IPS-NIHi7 (cell line): ENCODE results near the gene CTPS2.
"Not testable (repeated sequence)": the region's sequence is repeated elsewhere in the genome, so short reads cannot be mapped to it uniquely, and the experiment has no call there.

ENCODE experiments used
- DNase-seq: peaks from one replicate; pipeline ENCODE4 v3.0.0; 2012; ENCODE audit warnings: mixed read lengths; ENCODE audit errors: extremely low spot score

CTPS2 gene

DNA sequence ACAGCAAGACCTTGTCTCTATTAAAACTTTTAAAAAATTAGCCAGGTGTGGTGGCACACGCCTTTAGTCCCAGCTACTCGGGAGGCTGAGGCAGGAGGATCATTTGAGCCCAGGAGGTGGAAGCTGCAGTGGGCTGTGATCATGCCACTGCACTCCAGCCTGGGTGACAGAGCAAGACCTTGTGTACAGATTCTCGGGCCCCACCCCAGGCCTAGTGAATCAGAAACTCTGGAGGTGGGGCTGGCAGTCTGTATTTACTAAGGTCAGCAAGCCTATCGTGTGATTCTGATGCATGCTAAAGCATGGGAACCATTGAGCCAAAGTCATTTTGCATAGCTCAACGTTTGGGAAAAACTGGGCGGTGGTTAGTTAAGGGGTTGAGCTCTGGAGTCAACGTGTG, 59.0 kb downstream of the CTPS2 start:
- no peak for DNase-seq

DNA sequence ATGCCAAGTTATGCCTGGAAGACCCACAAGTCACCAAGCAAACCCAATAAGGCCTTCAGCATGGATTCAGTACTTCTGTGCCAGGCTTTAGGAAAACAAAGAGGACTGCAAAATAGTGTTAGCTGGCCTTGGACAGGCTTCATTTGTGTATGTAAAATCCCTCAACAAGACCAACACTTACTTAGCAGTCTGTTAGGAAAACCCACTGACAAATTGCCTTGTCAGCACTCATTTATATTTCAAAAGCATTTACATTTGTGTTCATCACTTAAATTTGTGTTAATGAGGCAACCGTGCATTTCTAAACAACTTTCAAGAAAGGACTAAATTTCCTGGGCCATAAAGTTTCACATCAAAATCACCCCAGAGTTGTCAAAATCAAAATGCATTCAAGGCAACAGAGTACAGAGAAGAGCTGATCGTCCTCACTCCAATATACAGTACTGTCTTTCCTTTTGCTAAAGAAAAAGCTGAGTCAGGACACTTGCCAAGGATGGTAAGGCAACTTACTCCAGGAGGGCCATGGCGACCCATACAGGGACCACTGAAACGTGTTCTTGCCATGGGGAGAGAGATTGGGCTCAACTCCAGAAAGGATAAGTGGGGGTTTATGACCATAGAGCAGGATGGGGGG, 61.0 kb downstream of the CTPS2 start:
- DNase-seq: no peak

DNA sequence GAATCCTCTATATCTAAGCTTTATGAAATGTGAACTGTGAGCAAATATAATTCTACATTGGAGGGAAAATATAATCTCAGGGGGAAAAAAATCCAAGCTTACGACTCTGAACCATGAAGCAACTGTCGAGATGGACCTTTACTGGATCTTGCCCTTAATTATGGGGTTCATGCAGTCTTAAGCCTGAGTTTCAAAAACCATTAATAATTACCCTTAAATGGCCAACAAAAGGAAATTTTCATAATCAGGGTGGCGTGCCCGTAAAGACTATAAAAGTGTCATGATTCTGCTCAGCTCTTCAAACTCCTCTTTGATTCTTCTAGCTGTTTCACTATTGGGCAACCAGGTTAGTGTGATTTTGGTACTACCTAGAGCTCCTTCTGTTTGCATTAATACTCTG, 62.6 kb downstream of the CTPS2 start, which contains the start of gene S100G:
Gene S100G, plus strand, starts transcription at position 301 of the 400 bp plus-strand sequence. CDS start 849 bp downstream, outside the sequence.
- DNase-seq: no peak

DNA sequence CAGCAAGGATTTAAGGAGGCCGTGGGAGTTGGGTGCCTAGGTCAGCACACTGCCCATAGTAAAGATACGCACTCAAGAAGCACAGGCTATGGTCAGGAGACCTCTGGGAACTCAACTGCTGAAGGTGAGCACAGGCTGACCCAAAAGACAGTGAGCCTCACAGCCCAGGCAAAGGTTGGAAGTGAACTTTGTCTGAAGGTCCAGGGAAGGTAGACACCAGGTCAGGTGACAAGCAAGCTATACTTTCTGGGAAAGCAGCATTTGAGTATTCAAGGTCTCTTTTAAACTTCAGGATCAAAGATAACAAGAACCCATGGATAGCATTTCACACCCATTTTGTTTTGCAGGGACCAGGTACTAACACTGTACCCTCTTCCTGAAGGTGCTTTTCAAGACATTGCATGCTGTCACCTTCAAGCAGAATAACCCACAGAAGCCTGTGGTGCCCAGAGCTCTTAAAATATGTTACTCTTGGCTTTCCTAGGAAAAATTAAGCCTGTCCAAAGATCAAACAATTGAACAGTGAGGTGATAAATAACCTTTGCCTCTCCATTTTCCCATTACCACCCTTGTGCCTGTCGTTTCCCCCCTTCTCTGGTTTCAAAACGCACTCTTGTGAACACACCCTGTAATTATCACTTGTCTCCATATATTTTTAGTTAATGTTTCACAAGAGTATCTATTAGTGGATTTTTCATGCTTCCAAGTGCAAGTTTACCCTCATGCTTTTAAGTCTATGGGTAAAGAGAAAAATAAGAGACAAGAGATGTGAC, 65.9 kb downstream of the CTPS2 start:
- no peak for DNase-seq

DNA sequence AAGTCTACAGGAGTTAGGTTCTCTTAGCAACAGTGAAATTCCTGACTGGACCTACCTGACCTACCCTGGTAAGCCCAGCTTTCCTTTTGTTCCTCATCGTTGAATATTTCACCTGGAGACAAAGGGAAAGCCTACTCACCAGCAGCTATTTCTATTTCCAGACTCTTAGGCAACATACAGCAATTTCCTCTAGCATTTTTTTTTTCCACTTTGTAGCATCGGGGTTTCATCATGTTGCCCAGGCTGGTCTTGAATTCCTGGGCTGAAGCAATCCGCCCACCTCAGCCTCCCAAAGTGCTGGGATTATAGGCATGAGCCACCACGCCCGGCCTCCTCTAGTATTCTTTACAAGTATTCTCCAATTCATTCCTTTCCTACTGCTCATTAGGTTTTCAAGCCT, 69.3 kb downstream of the CTPS2 start:
- DNase-seq: no peak

DNA sequence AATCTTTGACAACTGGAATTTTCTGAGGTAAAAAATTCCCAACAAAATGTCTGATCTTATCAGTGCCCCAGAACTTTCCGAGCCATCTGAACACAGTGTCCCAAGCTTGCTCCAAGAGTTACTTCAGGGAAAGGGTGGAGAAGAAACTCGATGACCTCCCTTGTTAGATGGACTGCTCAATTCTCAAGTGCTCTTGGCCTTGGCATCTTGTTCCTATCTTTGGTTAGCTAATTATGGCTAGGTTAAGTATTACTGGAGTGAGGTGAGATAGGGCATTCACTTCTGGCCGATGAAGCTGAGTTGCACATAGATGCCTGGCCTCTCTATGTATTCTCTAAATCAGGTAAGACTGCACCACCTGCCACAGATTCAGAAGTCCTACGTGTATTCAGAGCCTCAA, 71.6 kb downstream of the CTPS2 start:
- DNase-seq: no peak

DNA sequence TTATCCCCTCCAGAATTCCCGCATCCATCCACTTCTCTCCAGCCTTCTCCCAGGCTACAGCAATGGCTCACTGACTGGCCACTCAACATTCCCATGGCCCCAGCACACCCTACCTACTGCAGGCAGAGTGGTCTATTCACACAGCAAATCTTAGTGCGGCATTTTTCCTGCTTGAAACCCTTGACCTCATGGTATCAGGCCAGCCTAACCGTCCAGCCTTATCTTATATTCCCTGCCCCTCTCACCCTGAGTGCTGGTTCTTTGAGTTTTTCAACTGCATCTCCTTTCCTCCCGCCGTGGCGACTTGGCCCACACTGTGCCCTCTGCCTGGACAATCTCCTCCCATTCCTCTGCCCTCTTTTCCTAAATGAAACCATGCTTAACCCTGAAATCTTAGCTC, 72.5 kb downstream of the CTPS2 start:
- DNase-seq: no peak

DNA sequence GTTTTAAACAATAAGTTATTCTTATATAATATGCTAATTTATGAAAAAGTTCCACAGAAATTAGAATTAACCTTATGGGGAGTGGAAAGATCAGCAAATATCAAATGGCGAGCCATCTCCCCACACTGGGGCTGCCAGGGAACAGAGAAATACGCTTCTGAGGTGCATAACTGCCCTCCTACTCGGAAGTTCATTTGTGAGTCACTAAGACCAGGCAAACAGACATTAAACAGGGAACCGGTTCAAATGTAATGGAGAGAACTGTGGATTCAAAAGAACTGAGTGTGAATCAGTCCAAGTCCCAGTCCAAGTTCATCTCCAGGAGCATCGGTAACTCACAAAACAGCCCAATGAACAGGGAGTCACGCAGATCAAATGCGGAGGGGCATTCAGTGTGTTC, 73.9 kb downstream of the CTPS2 start:
- no peak for DNase-seq

DNA sequence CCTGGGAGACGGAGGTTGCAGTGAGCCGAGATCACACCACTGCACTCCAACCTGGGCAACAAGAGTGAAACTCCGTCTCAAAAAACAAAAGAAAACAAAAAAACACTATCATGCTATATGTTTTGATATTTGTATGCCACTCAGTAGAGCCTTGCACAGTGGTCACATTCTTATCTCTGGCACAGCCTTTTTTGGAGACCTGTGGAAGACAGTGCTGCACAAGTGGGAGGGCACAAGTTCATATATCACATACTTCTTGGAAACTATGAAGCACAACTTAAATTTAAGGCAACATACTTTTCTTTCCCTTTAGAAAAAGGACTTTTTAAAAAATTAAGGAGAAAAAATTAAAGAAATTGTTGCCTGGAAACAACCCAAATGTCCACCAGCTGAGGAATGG, 76.9 kb downstream of the CTPS2 start:
- DNase-seq: no peak

DNA sequence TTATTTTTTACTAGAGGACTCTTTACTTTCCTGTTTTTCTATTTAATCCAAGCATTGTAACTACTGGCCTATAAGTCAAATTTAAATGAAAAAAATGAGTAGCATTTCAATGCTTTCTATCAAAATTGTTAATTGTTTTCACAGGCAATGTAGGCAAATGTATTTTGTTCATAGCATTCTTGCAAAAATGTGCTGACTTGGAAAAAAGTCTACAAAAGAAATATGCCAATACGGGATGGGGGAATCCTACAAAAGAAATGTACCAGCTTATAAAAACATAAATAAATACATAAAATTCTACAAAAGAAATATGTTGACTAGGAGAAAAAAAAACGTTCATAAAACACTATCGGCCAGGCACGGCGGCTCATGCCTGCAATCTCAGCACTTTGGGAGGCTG, 77.4 kb downstream of the CTPS2 start:
- no peak for DNase-seq

DNA sequence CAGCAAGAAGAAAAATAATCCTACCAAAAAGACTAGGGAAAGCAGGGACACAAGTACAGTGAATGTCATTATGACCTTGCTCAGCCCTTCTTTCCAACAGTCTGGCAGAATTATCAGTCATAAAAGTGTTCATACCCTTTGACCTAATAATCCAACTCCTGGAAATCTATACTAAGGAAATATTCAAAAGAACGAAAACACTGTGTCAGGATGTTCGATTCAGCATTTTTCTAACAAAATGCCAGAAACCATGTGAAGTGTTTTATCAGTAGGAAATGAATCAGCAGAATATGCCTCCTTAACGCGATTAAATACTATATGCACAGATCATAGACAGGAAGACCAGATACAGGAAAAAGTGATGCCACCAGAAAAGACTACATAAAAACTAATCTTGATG, 78.7 kb downstream of the CTPS2 start:
- DNase-seq: no peak

DNA sequence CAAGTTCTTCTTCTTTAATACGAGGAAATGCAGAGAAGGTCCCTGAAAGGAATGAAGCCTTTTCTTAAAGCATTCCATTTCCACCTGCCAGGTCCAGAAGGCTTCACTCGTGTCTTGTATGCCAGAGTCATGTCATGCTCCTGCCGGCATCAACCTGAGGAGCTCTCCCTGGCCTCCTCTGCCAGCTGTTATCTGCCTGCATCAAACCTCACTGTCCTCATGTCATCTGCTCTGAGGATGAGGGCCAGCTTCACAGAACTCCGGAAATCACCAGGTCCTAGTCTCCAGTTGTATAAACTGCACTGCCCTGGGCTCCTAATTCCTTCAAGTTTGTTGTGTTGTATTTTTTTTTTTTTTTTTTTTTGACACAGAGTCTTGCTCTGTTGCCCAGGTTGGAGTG, 82.6 kb downstream of the CTPS2 start:
- no peak for DNase-seq

DNA sequence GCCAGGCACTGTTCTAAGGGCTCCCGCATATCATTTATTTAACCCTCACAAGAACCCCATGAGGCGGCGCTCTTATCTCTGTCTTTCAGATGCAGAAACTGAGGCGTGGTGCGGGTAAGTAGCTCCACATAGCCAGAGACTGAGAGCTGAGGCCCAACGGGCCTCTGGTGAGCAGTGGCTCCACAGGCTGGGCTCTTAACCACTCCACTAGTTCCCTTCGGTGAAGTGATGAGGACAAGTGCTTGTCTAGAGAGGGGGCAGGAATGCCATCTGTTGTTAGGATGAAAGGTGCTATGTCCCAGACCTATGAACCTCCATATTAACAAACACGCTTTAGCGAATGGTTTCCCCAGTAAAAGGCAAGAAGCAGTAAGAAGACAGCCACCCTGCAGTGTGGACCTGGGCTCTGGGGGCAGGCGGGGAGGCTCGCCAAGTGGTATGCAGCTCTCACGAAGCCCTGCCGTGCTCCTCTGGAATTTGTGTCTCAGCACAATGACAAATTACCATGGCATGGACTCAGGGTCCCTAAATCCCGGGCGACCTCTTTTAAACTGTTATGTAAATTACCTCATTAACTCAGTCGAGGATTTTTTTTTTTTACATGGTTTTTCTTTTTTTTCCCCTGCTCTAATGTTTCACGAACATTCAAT, 83.4 kb downstream of the CTPS2 start:
- DNase-seq: peak; percentile 70

DNA sequence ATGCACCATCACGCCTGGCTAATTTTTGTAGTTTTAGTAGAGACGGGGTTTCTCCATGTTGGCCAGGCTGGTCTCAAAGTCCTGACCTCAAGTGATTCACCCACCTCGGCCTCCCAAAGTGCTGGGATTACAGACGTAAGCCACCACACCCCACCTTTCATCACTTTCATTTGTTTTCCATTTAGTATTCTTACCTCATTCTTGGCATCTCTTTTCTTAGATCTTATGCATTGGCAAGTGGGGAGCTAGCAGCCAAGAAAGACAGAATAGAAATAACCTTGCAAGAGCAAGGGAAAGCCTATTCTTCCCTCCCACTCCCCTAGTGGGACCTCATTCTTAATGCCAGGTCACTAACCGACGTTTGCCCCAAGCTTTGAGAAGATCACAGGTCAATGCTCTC, 84.0 kb downstream of the CTPS2 start:
- DNase-seq: not testable (repeated sequence)

DNA sequence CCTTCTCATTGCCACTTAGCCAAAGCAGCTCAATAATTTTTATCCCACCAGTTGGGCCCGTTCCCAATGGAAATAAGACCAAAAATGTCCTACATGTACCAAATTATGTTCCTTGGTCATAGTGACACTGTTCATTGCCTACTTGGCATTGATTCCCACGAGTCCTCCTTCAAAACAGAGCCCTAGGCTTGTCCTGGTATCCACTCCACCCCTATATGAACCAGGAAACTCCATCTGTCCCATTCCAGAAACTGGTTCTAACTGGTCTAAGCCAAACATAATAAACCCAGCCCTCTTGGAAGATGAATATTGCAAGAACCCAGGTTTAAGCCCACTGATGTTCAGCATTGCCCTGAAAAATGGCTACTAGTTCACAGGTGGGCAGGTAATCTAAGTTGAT, 93.4 kb downstream of the CTPS2 start:
- DNase-seq: no peak

DNA sequence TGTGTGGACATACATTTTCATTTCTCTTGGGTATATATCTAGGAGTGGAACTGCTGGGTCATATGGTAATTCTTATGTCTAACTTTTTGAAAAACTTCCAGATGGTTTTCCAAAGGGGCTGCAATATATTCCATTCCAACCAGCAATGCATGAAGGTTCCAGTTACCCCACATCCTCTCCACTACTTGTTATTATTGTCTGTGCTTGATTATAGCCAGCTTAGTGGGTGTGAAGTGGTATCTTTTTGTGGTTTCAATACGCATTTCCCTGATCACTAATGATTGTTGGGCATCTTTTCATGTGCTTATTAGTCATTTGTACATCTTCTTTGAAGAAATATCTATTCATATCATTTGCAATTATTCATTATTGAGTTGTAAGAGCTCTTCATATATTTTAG, 94.0 kb downstream of the CTPS2 start:
- DNase-seq: no peak

DNA sequence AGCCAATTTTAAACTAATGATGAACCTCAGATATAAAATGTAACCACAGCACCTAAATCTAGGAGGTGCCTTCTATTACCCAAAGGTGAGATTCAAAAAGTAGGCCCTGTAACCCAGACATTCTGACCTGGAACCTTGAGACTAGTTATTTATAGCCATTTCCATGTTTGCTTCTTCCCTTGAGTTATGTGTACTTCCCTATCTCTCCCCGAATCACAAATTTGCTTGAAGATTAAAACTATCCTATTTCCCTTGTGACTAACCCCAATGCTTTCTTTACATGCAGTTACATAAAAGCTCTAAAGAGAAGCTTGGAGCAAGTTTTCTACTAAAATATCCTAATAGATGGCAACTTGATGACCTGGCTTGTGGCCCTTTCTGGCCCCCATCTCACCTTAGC, 95.1 kb downstream of the CTPS2 start:
- no peak for DNase-seq

DNA sequence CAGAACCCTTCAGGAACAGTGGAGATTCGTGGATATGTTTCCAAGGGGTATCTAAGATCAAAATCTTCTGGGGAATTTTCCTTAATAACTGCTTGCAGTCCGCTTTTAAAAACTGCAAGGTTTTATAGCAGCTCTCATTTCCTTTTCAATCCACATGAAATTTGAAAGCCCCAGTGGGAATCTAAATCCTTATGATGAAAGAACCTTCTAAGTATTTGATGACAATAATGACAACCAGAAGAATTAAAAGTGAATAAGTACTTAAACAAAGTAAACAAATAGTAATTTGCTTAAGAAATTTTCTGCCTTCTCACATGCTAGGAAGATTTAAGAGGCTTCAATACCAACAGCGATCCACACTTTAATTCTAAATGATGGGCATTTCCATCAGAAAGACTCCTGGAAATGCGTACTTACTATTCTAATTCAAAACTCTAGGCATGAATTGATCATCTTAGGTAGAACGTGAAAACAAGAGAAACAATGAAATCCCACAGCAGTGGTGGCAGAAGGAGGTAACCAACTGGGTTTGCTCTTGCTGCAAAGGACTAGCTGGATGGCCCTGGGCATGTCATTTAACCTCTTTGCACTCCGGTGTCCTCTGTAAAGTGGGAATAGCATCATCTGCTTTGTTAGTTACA, 100.1 kb downstream of the CTPS2 start:
- DNase-seq: peak; percentile 48

DNA sequence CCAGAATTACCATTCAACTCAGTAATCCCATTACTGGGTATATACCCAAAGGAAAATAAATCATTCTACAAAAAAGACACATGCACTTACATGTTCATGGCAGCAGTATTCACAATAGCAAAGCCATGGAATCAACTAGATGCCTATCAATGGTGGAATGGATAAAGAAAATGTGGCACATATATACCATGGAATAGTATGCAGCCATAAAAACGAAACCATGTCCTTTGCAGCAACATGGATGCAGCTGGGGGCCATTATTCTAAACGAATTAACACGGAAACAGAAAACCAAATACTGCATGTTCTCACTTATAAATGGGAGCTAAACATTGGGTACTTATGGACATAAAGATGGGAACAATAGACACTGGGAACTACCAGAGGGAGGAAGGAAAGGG, 101.8 kb downstream of the CTPS2 start:
- DNase-seq: not testable (repeated sequence)

DNA sequence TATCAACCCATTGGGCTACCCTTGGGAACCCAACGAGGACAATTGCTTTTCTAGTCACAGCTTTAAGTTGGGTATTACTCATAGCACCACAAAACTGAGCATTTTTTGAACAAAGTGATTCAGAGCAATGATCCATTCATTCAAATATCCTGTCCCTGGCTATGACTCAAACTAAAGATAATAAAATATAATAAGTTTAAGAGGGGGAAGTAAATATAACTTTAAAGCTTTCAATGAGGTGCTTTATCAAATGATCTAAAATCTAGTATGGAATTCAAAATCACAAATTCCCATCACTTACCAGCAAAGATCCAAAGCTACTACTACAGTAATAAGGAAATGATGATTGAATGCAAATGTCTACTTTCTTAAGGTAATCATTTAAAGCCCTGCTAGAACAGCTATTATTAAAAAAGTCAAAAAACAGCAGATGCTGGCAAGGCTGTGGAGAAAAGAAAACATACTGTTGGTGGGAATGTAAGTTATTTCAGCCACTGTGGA, 102.3 kb downstream of the CTPS2 start:
- DNase-seq: no peak

DNA sequence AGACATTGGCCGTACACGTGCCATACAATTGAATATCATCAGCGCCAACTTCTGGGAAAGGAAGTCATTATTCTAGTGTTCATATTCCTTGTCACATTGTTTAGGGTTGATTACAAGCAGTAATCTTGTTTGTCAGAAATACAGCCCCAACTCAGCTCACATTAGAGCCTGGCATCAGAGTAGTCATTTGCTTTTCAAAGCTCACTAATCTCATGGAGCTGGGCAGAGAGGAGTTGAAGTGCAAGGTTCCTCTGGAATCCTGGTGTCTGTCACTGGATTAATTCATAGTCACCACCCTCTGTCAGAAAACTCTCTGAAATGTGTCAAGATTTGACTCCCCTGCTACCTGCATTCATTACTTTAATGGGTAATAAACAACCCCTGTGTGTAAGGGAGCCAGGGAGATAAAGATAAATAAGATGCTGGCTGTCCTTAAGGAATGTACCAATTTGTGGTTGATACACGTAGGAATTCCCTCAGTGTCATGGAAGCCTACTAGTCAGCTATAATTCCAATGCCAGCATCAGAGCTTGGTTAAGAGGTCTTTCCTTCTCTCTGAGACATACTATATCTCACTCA, 106.2 kb downstream of the CTPS2 start:
- DNase-seq: no peak

DNA sequence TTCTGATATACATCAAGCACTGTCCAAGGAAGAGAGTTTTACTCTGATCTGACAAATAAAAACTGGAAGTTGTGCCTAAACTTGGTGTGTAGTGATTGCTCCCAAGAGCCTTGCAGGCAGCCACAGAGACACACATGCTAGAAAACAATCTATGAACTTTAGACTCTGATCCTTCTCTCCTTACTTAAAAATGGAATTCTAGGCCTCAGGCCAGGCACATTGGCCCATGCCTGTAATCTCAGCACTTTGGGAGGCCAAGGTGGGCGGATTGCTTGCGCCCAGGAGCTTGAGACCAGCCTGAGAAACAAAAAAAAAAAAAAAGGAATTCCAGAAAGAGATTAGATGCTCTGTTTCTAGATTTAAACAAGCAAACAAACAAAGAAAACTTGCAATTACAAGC, 108.1 kb downstream of the CTPS2 start:
- DNase-seq: no peak
